Bronchial epithelial cell (primary cell): ENCODE measurements around the gene ANO6. TPM values are rescaled to one million over a fixed set of nuclear protein-coding genes. Genes with fewer than 3 reads are reported as not detected.

ENCODE experiments used
- DNase-seq: peaks from one replicate; pipeline ENCODE4 v3.0.0-alpha.2; 2010; ENCODE audit warnings: low read depth
- FAIRE-seq: peaks from 2 replicates; lab custom pipeline; 2011; peaks lifted over from hg19 to GRCh38; lab: Jason Lieb, UNC
- H3K27me3 ChIP-seq: 2 replicates; pipeline ENCODE4 v1.5.1; 2011; ENCODE audit warnings: low read length; ENCODE audit not compliant: control insufficient read depth, insufficient read depth
- H3K36me3 ChIP-seq: 2 replicates; pipeline ENCODE4 v1.5.1; 2011; ENCODE audit warnings: low read length; ENCODE audit not compliant: control insufficient read depth, insufficient read depth
- H3K4me3 ChIP-seq: 2 replicates; pipeline ENCODE4 v1.5.1; 2011; ENCODE audit warnings: mild to moderate bottlenecking, low read depth, low read length, control low read depth
- total RNA-seq: library from RNA; depleted of rRNA; stranded (reverse); fragments of >200 nt; gene quantifications from 2 replicates; pipeline ENCODE4 v1.2.1, GENCODE V29; 2014
- TF ChIP-seq, protein P1 (sequence below): IDR thresholded peaks from 2 replicates; pipeline ENCODE4 v1.5.1; 2011; ENCODE audit warnings: mild to moderate bottlenecking, moderate library complexity, low read length, control low read depth, inconsistent platforms; ENCODE audit not compliant: insufficient read depth, severe bottlenecking

ANO6 gene
- total RNA-seq, 1 donor from 2014 or later: 23.2 TPM

DNA sequence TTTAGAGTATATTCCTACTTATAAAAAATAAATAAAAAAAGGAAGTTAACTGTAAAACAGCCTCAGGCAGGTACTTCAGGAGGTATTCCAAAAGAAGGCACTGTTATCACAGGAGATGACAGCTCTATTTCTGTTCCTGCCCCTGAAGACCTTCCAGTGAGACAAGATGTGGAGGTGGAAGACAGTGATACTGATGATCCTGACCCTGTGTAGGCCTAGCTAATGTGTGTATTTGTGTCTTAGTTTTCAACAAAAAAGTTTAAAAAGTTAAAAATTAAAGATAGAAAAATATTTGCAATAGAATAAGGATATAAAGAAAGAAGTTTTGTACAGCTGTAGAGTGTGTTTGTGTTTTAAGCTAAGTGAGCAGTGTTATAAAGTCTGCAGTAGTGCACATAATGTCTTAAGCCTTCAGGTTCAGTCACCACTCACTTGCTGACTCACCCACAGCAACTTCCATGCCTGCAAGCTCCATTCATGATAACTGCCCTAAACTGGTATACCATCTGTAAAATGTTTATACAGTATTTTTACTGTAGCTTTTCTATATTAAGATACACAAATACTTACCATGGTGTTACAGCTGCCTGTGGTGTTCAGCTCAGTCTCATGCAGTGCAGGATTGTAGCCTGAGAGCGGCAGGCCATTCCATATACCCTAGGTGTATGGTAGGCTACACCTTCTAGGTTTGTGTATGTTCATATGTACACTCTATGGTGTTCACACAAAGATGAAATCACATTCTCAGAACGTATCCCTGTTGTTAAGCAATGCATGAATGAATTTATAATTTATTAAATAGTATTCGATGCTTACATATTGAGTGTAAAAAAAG lies 121.1 kb downstream of the ANO6 start:
- H3K27me3 ChIP-seq: no peaks in the 10 kb centered on the region
- no peaks in the 10 kb centered on the region for H3K36me3 ChIP-seq
- H3K4me3 ChIP-seq: no peak overlapping the region
- TF ChIP-seq, protein P1, sequence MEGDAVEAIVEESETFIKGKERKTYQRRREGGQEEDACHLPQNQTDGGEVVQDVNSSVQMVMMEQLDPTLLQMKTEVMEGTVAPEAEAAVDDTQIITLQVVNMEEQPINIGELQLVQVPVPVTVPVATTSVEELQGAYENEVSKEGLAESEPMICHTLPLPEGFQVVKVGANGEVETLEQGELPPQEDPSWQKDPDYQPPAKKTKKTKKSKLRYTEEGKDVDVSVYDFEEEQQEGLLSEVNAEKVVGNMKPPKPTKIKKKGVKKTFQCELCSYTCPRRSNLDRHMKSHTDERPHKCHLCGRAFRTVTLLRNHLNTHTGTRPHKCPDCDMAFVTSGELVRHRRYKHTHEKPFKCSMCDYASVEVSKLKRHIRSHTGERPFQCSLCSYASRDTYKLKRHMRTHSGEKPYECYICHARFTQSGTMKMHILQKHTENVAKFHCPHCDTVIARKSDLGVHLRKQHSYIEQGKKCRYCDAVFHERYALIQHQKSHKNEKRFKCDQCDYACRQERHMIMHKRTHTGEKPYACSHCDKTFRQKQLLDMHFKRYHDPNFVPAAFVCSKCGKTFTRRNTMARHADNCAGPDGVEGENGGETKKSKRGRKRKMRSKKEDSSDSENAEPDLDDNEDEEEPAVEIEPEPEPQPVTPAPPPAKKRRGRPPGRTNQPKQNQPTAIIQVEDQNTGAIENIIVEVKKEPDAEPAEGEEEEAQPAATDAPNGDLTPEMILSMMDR: no peak
- FAIRE-seq: no peak
- DNase-seq: peak; percentile 82

DNA sequence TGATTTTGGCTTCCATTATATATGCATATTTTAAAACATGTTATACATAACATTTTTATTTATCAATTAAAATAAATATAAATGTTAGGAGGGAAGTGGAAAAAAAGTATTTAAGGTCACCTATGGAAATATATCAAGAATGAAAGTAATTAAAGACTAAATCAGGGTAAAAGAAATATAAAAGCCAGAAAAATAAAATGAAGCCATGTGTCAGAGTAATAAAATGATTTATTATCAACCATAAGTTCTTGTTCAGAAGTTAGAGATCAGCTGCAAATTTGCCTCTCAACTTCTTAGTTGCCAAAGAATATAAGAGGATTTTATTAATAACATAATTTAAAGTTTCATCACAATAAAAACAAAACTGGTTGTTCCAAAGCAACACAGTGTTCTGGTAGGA lies 121.9 kb downstream of the ANO6 start:
- no peak for FAIRE-seq
- TF ChIP-seq, protein P1: no peak
- H3K4me3 ChIP-seq: no peak overlapping the region
- H3K36me3 ChIP-seq: no peaks in the 10 kb centered on the region
- no peaks in the 10 kb centered on the region for H3K27me3 ChIP-seq
- no peak for DNase-seq

- no peak overlapping the region for H3K4me3 ChIP-seq
- FAIRE-seq: no peak
- TF ChIP-seq, protein P1: no peak
Measured at GRCh38 chr12:45338272-45338671, 122.4 kb downstream of the ANO6 start.

GRCh38 chr12:45339035-45339434 lies 123.1 kb downstream of the ANO6 start:
- TF ChIP-seq, protein P1: no peak
- Histone ChIP-seq H3K4me3 (no peak overlapping the region), H3K36me3 (no peaks in the 10 kb centered on the region), H3K27me3 (no peaks in the 10 kb centered on the region)
- no peak for FAIRE-seq
- DNase-seq: peak; percentile 13

More at GRCh38 chr12:45338272-45338671, 122.4 kb downstream of the ANO6 start:
- Histone ChIP-seq H3K27me3 (no peaks in the 10 kb centered on the region), H3K36me3 (no peaks in the 10 kb centered on the region)
- DNase-seq: no peak

DNA sequence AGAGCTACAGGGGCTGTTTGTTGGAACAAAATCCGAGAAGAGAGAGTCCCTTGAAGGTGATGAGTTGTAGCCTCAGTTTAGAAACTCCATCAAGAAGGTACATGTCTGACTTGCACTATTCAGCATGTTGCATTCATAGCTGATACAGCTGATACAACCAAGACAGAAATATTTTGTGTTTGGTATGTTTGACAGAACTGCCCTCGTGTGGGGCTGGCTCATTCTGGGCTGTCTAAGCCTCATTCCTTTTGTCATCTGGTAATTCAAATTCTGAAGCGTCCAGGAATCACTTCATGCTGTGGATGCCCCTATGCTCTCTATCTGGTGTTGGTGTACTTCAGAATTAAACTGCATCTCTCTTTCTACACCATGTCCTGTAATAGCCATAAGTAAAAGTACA lies 126.3 kb downstream of the ANO6 start:
- no peak overlapping the region for H3K4me3 ChIP-seq
- H3K36me3 ChIP-seq: peaks cover 2% of the 10 kb centered on the region
- DNase-seq (no peak), FAIRE-seq (no peak)
- H3K27me3 ChIP-seq: no peaks in the 10 kb centered on the region
- TF ChIP-seq, protein P1: no peak
